CD4-positive, alpha-beta memory T cell (primary cell): Measurements from ENCODE around the gene SCAF4. TPM values are rescaled to one million over a fixed set of nuclear protein-coding genes. Genes with fewer than 3 reads are reported as not detected.
"Not testable (repeated sequence)": the region's sequence is repeated elsewhere in the genome, so short reads cannot be mapped to it uniquely, and the experiment has no call there.

Source experiments
- CTCF ChIA-PET: fragments of 350-600 bp; sonication (Branson Sonifier 250); formaldehyde crosslinking; loops from one replicate; lab custom pipeline; 2021; ENCODE audit warnings: inconsistent platforms; ENCODE audit not compliant: partially characterized antibody; lab: Charles Lee
- POLR2A ChIA-PET: fragments of 350-600 bp; sonication (Branson Sonifier 250); formaldehyde crosslinking; loops from one replicate; lab custom pipeline; 2021; ENCODE audit not compliant: partially characterized antibody; lab: Charles Lee
- DNase-seq, 5 donors: peaks; one replicate each; pipeline versions ENCODE4 v3.0.0 to v3.0.0-alpha.2; 2020 to 2022; ENCODE audit warnings: mixed read lengths in 1 of 5
- H3K27ac ChIP-seq: one replicate; pipeline ENCODE4 v1.7.0; 2013; ENCODE audit warnings: low read depth, low read length
- H3K27me3 ChIP-seq: 2 replicates; pipeline ENCODE4 v1.7.0; 2013; ENCODE audit warnings: mild to moderate bottlenecking, low read length, moderate library complexity; ENCODE audit not compliant: insufficient read depth
- H3K36me3 ChIP-seq: 2 replicates; pipeline ENCODE4 v1.7.0; 2013; ENCODE audit warnings: mild to moderate bottlenecking, low read length, moderate library complexity; ENCODE audit not compliant: insufficient read depth
- H3K4me1 ChIP-seq: 2 replicates; pipeline ENCODE4 v1.7.0; 2013; ENCODE audit warnings: mild to moderate bottlenecking, low read length, moderate library complexity; ENCODE audit not compliant: insufficient read depth
- H3K4me3 ChIP-seq, 2 donors: one replicate each; pipeline ENCODE4 v1.7.0; 2013; ENCODE audit warnings: low read length in 2 of 2, mild to moderate bottlenecking in 1 of 2
- H3K9me3 ChIP-seq, 2 donors: one replicate each; pipeline ENCODE4 v1.7.0; 2013; ENCODE audit warnings: low read length in 2 of 2, control low read depth in 1 of 2; ENCODE audit not compliant: control insufficient read depth in 1 of 2
- H3K27ac Mint-ChIP-seq, 7 donors: one replicate each; pipeline ENCODE4 v1.8.0; 2020 to 2021; ENCODE audit warnings: mixed read lengths in 7 of 7, mild to moderate bottlenecking in 6 of 7, inconsistent platforms in 3 of 7, moderate library complexity in 3 of 7
- H3K27me3 Mint-ChIP-seq, 2 donors: one replicate each; pipeline ENCODE4 v1.8.0; 2020 to 2021; ENCODE audit warnings: mixed read lengths in 2 of 2
- H3K36me3 Mint-ChIP-seq, 2 donors: one replicate each; pipeline ENCODE4 v1.8.0; 2020 to 2021; ENCODE audit warnings: mixed read lengths in 2 of 2, inconsistent platforms in 1 of 2, mild to moderate bottlenecking in 1 of 2
- H3K4me1 Mint-ChIP-seq, 4 donors: one replicate each; pipeline ENCODE4 v1.8.0; 2020 to 2021; ENCODE audit warnings: mixed read lengths in 4 of 4, mild to moderate bottlenecking in 1 of 4
- H3K4me3 Mint-ChIP-seq, 8 donors: one replicate each; pipeline ENCODE4 v1.8.0; 2020 to 2021; ENCODE audit warnings: mixed read lengths in 8 of 8, mild to moderate bottlenecking in 7 of 8, moderate library complexity in 6 of 8, inconsistent platforms in 3 of 8
- H3K9me3 Mint-ChIP-seq, 8 donors: one replicate each; pipeline ENCODE4 v1.8.0; 2020 to 2021; ENCODE audit warnings: mixed read lengths in 8 of 8, mild to moderate bottlenecking in 5 of 8, inconsistent platforms in 3 of 8, moderate library complexity in 1 of 8
- intact Hi-C: fragments of 100-400 bp; cut with micrococcal nuclease; formaldehyde crosslinking; loops from one replicate; pipeline ENCODE4 v1.15.1; 2023
- polyA plus RNA-seq, 2 donors: library from polyadenylated mRNA; unstranded; fragments of 300-500 nt; fragmentation: Illumina TruSeq; gene quantifications; one replicate each; pipeline ENCODE4 v1.2.3, GENCODE V29; 2021
- total RNA-seq, 2 experiments: library from RNA; stranded (reverse); gene quantifications; one replicate each; pipeline ENCODE4 v1.2.3, GENCODE V29; 2021

SCAF4 gene
- total and polyA plus RNA-seq, 4 experiments from 2014 or later: 4.8 to 64.7 (median 48.9) TPM

DNA sequence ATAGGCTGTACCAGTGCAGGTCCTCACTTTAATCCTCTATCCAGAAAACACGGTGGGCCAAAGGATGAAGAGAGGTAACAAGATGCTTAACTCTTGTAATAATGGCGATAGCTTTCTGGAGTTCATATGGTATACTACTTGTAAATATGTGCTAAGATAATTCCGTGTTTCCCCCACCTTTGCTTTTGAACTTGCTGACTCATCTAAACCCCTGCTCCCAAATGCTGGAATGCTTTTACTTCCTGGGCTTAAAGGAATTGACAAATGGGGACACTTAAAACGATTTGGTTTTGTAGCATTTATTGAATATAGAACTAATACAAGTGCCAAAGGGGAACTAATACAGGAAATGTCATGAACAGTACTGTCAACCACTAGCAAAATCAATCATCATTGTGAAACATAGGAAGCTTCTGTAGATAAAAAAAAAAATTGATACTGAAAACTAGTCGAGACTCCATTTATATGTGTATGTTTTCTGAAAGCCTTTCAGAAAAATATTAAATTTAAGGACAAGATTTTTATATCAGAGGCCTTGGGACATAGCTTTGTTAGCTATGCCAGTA, 65.4 kb downstream of the SCAF4 start:
- no peaks in the 10 kb centered on the region for H3K9me3 ChIP-seq
- H3K4me3 Mint-ChIP-seq: peak overlapping the region in 7 of 8 donors; percentile 17 to 60 (median 25)
- peaks cover 74% of the 10 kb centered on the region for H3K4me1 ChIP-seq
- H3K27ac Mint-ChIP-seq: peak overlapping the region; percentile 17 to 86 (median 45)
- H3K36me3 Mint-ChIP-seq: peaks cover 40 to 79% of the 10 kb centered on the region in 2 donors
- no peaks in the 10 kb centered on the region for H3K9me3 Mint-ChIP-seq
- H3K36me3 ChIP-seq: peaks cover 28% of the 10 kb centered on the region
- H3K27me3 ChIP-seq: no peaks in the 10 kb centered on the region
- POLR2A ChIA-PET: no interaction called here
- intact Hi-C loops: no loop called here
- no peak for DNase-seq
- no peak overlapping the region for H3K27ac ChIP-seq
- H3K4me3 ChIP-seq: no peak overlapping the region
- no peaks in the 10 kb centered on the region for H3K27me3 Mint-ChIP-seq
- CTCF ChIA-PET: interaction anchor here (0.7 to 1.2 kb wide), 2 partner anchors 8 to 407 kb away, joined by 3 read pairs; no protein-coding TSS in a partner anchor
- peaks cover 45 to 68% (median 60%) of the 10 kb centered on the region in 4 donors for H3K4me1 Mint-ChIP-seq

DNA sequence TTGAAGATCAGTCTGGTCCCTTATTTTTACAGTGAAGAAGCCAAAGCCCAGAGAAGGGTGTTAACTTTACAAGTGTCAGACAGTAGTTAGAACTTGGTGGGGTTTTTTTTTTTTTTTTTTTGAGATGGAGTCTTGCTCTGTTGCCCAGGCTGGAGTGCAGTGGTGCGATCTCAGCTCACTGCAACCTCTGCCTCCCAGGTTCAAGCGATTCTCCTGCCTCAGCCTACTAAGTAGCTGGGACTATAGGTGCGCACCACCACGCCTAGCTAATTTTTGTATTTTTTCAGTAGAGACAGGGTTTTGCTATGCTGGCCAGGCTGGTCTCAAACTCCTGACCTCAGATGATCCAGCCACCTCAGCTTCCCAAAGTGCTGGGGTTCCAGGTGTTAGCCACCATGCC, 66.0 kb downstream of the SCAF4 start:
- POLR2A ChIA-PET, H3K9me3 Mint-ChIP-seq, H3K4me3 ChIP-seq, DNase-seq, H3K9me3 ChIP-seq, H3K27me3 Mint-ChIP-seq, H3K27ac ChIP-seq, H3K27me3 ChIP-seq, intact Hi-C loops: not testable (repeated sequence)
- H3K4me1 ChIP-seq: peaks cover 80% of the 10 kb centered on the region
- CTCF ChIA-PET: interaction anchor here (0.7 to 1.2 kb wide), 2 partner anchors 9 to 407 kb away, joined by 3 read pairs; no protein-coding TSS in a partner anchor
- Mint-ChIP-seq H3K27ac (peak overlapping the region in 6 of 7 donors; percentile 9 to 86 (median 78)), H3K4me1 (peaks cover 48 to 75% (median 64%) of the 10 kb centered on the region in 4 donors), H3K4me3 (peak overlapping the region in 4 of 8 donors; percentile 58 to 88 (median 73)), H3K36me3 (peaks cover 37 to 78% of the 10 kb centered on the region in 2 donors)
- H3K36me3 ChIP-seq: peaks cover 28% of the 10 kb centered on the region

DNA sequence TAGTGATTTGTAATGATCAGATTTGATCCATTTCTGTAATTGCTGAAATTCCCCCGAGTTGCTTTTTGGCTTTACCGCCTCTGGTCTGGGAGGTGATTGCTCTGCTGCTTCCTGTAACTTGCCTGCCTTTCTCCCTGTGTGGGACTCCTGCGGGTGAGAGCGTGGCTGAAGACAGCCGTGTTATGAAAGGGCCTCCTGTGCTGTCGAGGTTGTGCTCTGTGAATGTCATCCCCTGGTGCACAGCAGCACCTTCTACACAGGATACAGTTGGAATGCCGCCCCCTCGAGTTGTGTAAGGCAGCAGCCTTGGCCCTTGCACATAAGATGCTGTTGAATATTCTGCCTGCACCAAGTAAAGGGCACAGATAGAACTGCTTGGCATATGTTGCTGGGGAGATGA, 66.5 kb downstream of the SCAF4 start:
- ChIA-PET CTCF (interaction anchor here (1.2 kb wide), 1 partner anchor 9 kb away, joined by 3 read pairs; no protein-coding TSS in a partner anchor), POLR2A (no interaction called here)
- Mint-ChIP-seq H3K4me1 (peaks cover 47 to 79% (median 66%) of the 10 kb centered on the region in 4 donors), H3K27me3 (no peaks in the 10 kb centered on the region), H3K4me3 (peak overlapping the region; percentile 51 to 88 (median 67)), H3K36me3 (peaks cover 34 to 80% of the 10 kb centered on the region in 2 donors), H3K9me3 (no peaks in the 10 kb centered on the region), H3K27ac (peak overlapping the region; percentile 43 to 86 (median 80))
- intact Hi-C loops: no loop called here
- H3K9me3 ChIP-seq: no peaks in the 10 kb centered on the region
- no peak overlapping the region for H3K27ac ChIP-seq
- peak in 2 of 5 donors; percentile 13 to 21 for DNase-seq
- no peaks in the 10 kb centered on the region for H3K27me3 ChIP-seq
- H3K4me3 ChIP-seq: no peak overlapping the region
- H3K36me3 ChIP-seq: peaks cover 24% of the 10 kb centered on the region
- peaks cover 83% of the 10 kb centered on the region for H3K4me1 ChIP-seq

DNA sequence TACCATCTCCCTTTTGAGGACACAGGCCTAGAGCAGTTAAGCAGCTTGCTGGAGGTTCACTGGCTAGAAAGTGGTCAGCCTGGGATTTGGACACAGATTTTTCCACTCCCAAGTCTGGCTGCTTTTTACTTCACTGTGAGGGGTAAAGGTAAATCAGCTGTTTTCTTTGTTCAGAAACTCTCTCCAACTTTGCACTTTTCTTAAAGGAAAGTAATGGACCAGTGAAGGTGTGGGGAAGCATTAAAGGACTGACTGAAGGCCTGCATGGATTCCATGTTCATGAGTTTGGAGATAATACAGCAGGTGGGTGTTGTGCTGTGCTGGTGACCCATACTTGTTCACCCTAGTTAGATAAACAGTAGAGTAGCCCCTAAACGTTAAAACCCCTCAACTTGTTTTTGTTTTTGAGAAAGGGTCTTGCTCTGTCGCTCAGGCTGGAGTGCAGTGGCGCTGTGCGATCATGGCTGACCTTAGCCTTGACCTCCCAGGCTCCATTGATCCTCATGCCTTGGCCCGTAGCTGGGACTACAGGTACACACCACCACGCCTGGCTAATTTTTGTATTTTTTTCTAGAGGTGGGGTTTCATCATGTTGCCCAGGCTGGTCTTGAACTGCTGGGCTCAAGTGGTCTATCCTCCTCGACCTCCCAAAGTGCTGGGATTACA, 68.2 kb downstream of the SCAF4 start:
- DNase-seq: no peak
- peaks cover 20% of the 10 kb centered on the region for H3K36me3 ChIP-seq
- Mint-ChIP-seq H3K9me3 (peaks cover 0 to 4% (median 0%) of the 10 kb centered on the region in 8 donors), H3K27me3 (no peaks in the 10 kb centered on the region), H3K27ac (peak overlapping the region in 6 of 7 donors; percentile 30 to 89 (median 80)), H3K4me3 (peak overlapping the region in 4 of 8 donors; percentile 24 to 62 (median 56)), H3K36me3 (peaks cover 29 to 74% of the 10 kb centered on the region in 2 donors), H3K4me1 (peaks cover 51 to 87% (median 74%) of the 10 kb centered on the region in 4 donors)
- no peaks in the 10 kb centered on the region for H3K27me3 ChIP-seq
- intact Hi-C loops: no loop called here
- H3K4me1 ChIP-seq: peaks cover 86% of the 10 kb centered on the region
- no peaks in the 10 kb centered on the region for H3K9me3 ChIP-seq
- ChIA-PET POLR2A (interaction anchor here (0.6 kb wide), 2 partner anchors 467 to 493 kb away, joined by 3 read pairs; no protein-coding TSS in a partner anchor), CTCF (no interaction called here)
- H3K4me3 ChIP-seq: no peak overlapping the region
- H3K27ac ChIP-seq: no peak overlapping the region

DNA sequence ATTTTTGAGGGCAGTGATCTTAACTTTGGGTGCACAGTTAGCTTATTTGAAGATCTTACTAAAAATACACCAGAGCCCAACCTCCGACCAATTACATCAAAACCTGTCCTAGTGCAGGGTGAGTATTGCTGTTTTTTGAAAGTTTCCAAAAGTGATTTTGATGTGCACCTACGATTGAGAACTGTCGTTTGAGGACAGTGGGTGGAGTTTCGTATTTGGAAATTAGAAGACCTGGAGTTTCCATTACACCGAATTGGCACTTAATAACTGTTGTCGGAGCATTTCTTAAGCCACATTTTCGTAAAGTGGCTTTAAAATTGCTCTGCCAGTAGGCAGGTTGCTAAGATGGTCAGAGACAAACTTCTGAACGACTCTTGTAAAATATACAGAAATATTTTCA, 71.3 kb downstream of the SCAF4 start:
- peaks cover 42 to 80% (median 61%) of the 10 kb centered on the region in 4 donors for H3K4me1 Mint-ChIP-seq
- POLR2A ChIA-PET: interaction anchor here (1.2 to 1.4 kb wide), 3 partner anchors 10 to 70 kb away, joined by 3 to 6 read pairs (median 6); no protein-coding TSS in a partner anchor

DNA sequence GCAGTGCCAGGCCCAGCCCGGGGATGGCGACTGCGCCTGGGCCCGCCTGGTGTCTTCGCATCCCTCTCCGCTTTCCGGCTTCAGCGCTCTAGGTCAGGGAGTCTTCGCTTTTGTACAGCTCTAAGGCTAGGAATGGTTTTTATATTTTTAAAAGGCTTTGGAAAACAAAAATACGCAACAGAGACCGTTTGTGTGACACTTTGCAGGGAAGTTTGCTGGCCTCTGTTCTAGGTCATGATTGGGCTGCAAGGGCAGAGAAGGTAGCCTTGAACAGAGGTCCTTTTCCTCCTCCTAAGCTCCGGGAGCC, 71.7 kb downstream of the SCAF4 start:
- H3K36me3 ChIP-seq: peaks cover 6% of the 10 kb centered on the region
- H3K4me3 ChIP-seq: peak overlapping the region; percentile 70 to 79
- intact Hi-C loops: no loop called here
- H3K36me3 Mint-ChIP-seq: peaks cover 7 to 42% of the 10 kb centered on the region in 2 donors
- H3K4me1 ChIP-seq: peaks cover 69% of the 10 kb centered on the region
- H3K4me3 Mint-ChIP-seq: peak overlapping the region; percentile 91 to 97 (median 95)
- H3K27me3 ChIP-seq: no peaks in the 10 kb centered on the region
- peaks cover 41 to 80% (median 59%) of the 10 kb centered on the region in 4 donors for H3K4me1 Mint-ChIP-seq
- no peaks in the 10 kb centered on the region for H3K27me3 Mint-ChIP-seq
- peak overlapping the region; percentile 77 for H3K27ac ChIP-seq
- DNase-seq: peak in 3 of 5 donors; percentile 33 to 42 (median 35)
- peak overlapping the region; percentile 81 to 96 (median 91) for H3K27ac Mint-ChIP-seq
- POLR2A ChIA-PET: interaction anchor here (1.2 to 1.4 kb wide), 3 partner anchors 11 to 71 kb away, joined by 3 to 6 read pairs (median 6); no protein-coding TSS in a partner anchor
- H3K9me3 ChIP-seq: no peaks in the 10 kb centered on the region
- peaks cover 0 to 4% (median 0%) of the 10 kb centered on the region in 8 donors for H3K9me3 Mint-ChIP-seq
- CTCF ChIA-PET: interaction anchor here (0.6 kb wide), 1 partner anchor 941 kb away, joined by 3 read pairs; no protein-coding TSS in a partner anchor

More for the DNA sequence above, 71.3 kb downstream of the SCAF4 start:
- peaks cover 70% of the 10 kb centered on the region for H3K4me1 ChIP-seq
- DNase-seq: peak in 1 of 5 donors; percentile 46
- H3K9me3 Mint-ChIP-seq: peaks cover 0 to 4% (median 0%) of the 10 kb centered on the region in 8 donors
- H3K36me3 Mint-ChIP-seq: peaks cover 10 to 45% of the 10 kb centered on the region in 2 donors
- CTCF ChIA-PET: interaction anchor here (0.6 kb wide), 1 partner anchor 940 kb away, joined by 3 read pairs; no protein-coding TSS in a partner anchor
- peak overlapping the region; percentile 91 to 97 (median 95) for H3K4me3 Mint-ChIP-seq
- H3K27me3 ChIP-seq: no peaks in the 10 kb centered on the region
- H3K36me3 ChIP-seq: peaks cover 6% of the 10 kb centered on the region
- H3K4me3 ChIP-seq: peak overlapping the region; percentile 70 to 79
- H3K9me3 ChIP-seq: no peaks in the 10 kb centered on the region
- peak overlapping the region; percentile 77 for H3K27ac ChIP-seq
- intact Hi-C loops: no loop called here
- peak overlapping the region; percentile 81 to 96 (median 91) for H3K27ac Mint-ChIP-seq
- no peaks in the 10 kb centered on the region for H3K27me3 Mint-ChIP-seq
